Left lung (tissue), 10 donors: ENCODE results near the gene LRRC49. TPM values are rescaled to one million over a fixed set of nuclear protein-coding genes. Genes with fewer than 3 reads are reported as not detected.

Source experiments
- ATAC-seq: fragments of 200-7000 bp; cut with Tn5 transposase; one replicate; pipeline ENCODE4 v1.9.1; 2020; ENCODE audit warnings: moderate library complexity
- DNase-seq, 4 donors: peaks; one replicate each; pipeline ENCODE4 v3.0.0-alpha.2; 2013 to 2020
- H3K27ac ChIP-seq, 2 donors: fragments of 200-600 bp; sonication (generic) in 1 of 2; one replicate each; pipeline versions ENCODE4 v1.5.0 to v1.8.0; 2020 to 2021
- H3K27me3 ChIP-seq, 2 donors: fragments of 200-600 bp; sonication (generic) in 1 of 2; one replicate each; pipeline versions ENCODE4 v1.5.0 to v1.8.0; 2020 to 2021
- H3K36me3 ChIP-seq, 2 donors: fragments of 200-600 bp; sonication (generic) in 1 of 2; one replicate each; pipeline versions ENCODE4 v1.5.0 to v1.8.0; 2020 to 2021
- H3K4me1 ChIP-seq, 2 donors: fragments of 200-600 bp; one replicate each; pipeline ENCODE4 v1.8.0; 2021
- H3K4me3 ChIP-seq, 2 donors: fragments of 200-600 bp; sonication (generic) in 1 of 2; one replicate each; pipeline versions ENCODE4 v1.5.0 to v1.8.0; 2020 to 2021; ENCODE audit warnings: mild to moderate bottlenecking in 1 of 2
- H3K9me3 ChIP-seq, 2 donors: fragments of 200-600 bp; sonication (generic) in 1 of 2; one replicate each; pipeline versions ENCODE4 v1.5.0 to v1.8.0; 2020 to 2021
- CTCF ChIP-seq, 2 donors: fragments of 200-600 bp; sonication (generic) in 1 of 2; IDR thresholded peaks; one replicate each; pipeline versions ENCODE4 v1.5.0 to v1.8.0; 2021; ENCODE audit warnings: antibody characterized with exemption in 2 of 2
- intact Hi-C, 2 donors: fragments of 100-400 bp; cut with DNase I; formaldehyde crosslinking; loops; one replicate each; pipeline versions ENCODE4 v1.11.2 to v1.14.2; 2022
- polyA plus RNA-seq, 6 donors: library from polyadenylated mRNA; unstranded; fragments of 120-200 nt; gene quantifications; one replicate each; pipeline ENCODE4 v1.2.1, GENCODE V29; 2013; ENCODE audit not compliant: insufficient read length in 6 of 6
- total RNA-seq, 2 donors: library from RNA; stranded (reverse); fragmentation: NEBNext Ultra II Directional; extraction: Animal tissue kit (Norgen Biotek cat#: 25700); gene quantifications; one replicate each; pipeline ENCODE4 v1.2.1, GENCODE V29; 2021
- donor health status: DM: no; HTN: yes; CAD: no.
- donor health status: DM: no; HTN: no; CAD: no.

LRRC49 gene
- total and polyA plus RNA-seq, 8 donors: 4.2 to 24.1 (median 19.4) TPM

GRCh38 chr15:70892912-70893560, 410 bp downstream of the LRRC49 start:
- peaks cover 0 to 13% of the 10 kb centered on the region in 2 donors for H3K4me1 ChIP-seq
- H3K9me3 ChIP-seq: no peaks in the 10 kb centered on the region
- DNase-seq (peak in 1 of 4 donors; percentile 66), ATAC-seq (peak; percentile 72)
- intact Hi-C loops: no loop called here
- peak in 1 of 2 donors; percentile 38 for TF ChIP-seq CTCF (IDR thresholded peaks at IDR 0.05)
- H3K27me3 ChIP-seq: peaks cover 0 to 8% of the 10 kb centered on the region in 2 donors
- peak overlapping the region; percentile 48 to 70 for H3K27ac ChIP-seq
- peak overlapping the region; percentile 61 to 97 for H3K4me3 ChIP-seq
- H3K36me3 ChIP-seq: no peaks in the 10 kb centered on the region

GRCh38 chr15:70902107-70902506, 9.5 kb downstream of the LRRC49 start:
- intact Hi-C loops: no loop called here
- ATAC-seq (peak; percentile 35), DNase-seq (no peak)
- peaks cover 0 to 2% of the 10 kb centered on the region in 2 donors for H3K9me3 ChIP-seq
- no peak overlapping the region for H3K4me3 ChIP-seq
- H3K4me1 ChIP-seq: no peaks in the 10 kb centered on the region
- TF ChIP-seq CTCF (IDR thresholded peaks at IDR 0.05): no peak
- no peaks in the 10 kb centered on the region for H3K27me3 ChIP-seq
- H3K36me3 ChIP-seq: no peaks in the 10 kb centered on the region
- no peak overlapping the region for H3K27ac ChIP-seq

- ATAC-seq (no peak), DNase-seq (no peak)
- Histone ChIP-seq H3K27ac (no peak overlapping the region), H3K36me3 (peaks cover 0 to 3% of the 10 kb centered on the region in 2 donors), H3K4me1 (no peaks in the 10 kb centered on the region), H3K27me3 (no peaks in the 10 kb centered on the region), H3K9me3 (peaks cover 0 to 16% of the 10 kb centered on the region in 2 donors), H3K4me3 (no peak overlapping the region)
- intact Hi-C loops: no loop called here
- no peak for TF ChIP-seq CTCF (IDR thresholded peaks at IDR 0.05)
Measured at GRCh38 chr15:70906842-70907241, 14.2 kb downstream of the LRRC49 start.

- ATAC-seq (no peak), DNase-seq (no peak)
- H3K9me3 ChIP-seq: peaks cover 0 to 16% of the 10 kb centered on the region in 2 donors
- H3K4me1 ChIP-seq: no peaks in the 10 kb centered on the region
- no peak overlapping the region for H3K4me3 ChIP-seq
- intact Hi-C loops: no loop called here
- peaks cover 0 to 3% of the 10 kb centered on the region in 2 donors for H3K36me3 ChIP-seq
- TF ChIP-seq CTCF (IDR thresholded peaks at IDR 0.05): peak in 1 of 2 donors; percentile 17
- no peaks in the 10 kb centered on the region for H3K27me3 ChIP-seq
- H3K27ac ChIP-seq: no peak overlapping the region
Measured at GRCh38 chr15:70907784-70908471, 15.3 kb downstream of the LRRC49 start.

GRCh38 chr15:70910958-70911357, 18.3 kb downstream of the LRRC49 start:
- Histone ChIP-seq H3K36me3 (peaks cover 0 to 3% of the 10 kb centered on the region in 2 donors), H3K27ac (no peak overlapping the region), H3K27me3 (no peaks in the 10 kb centered on the region), H3K4me3 (no peak overlapping the region), H3K4me1 (no peaks in the 10 kb centered on the region), H3K9me3 (peaks cover 0 to 16% of the 10 kb centered on the region in 2 donors)
- DNase-seq (no peak), ATAC-seq (no peak)
- intact Hi-C loops: no loop called here
- TF ChIP-seq CTCF (IDR thresholded peaks at IDR 0.05): no peak
